ENCODE measurements around the gene G6PC1. TPM values are rescaled to one million over a fixed set of nuclear protein-coding genes. Genes with fewer than 3 reads are reported as not detected.
A peak's percentile ranks its signal among the peaks of the same experiment; 100 is the strongest.

G6PC1 gene
- total RNA-seq, 1 donor, result not detected

DNA sequence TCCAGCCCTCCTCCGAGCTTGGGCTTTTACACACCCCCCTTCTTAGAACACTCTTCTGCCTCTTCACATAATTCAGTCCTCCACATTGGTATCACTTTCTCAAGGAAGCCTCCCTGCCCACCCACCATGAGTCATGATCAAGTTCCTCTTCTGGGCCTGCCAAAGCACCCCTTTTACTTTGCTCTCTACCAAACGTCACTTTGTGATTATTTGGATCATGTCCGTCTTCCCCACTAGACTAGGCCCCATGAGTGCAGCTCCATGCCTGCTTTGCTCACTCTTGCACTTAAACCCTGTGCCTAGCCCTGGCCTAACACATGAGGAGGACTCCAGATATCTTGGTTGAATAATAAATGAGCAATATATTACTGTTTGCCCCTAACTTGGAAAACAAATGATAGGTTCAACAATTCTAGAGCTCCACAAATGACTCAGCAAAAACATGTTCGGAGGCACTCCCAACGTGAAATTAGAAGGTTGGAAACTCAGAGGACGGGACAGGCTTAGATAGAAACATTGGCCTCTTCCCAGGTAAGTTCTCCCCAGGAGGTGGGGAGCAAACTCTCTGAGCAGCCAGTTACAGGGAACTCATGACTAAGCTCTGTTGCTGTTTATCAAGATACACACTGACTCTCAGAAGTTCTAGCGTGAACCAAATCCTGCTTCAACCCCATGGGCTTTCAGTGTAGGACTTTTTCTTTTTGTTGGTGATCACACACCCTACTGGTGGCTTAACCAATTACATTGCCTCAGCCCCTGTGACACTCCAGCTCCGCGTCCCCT, 28.3 kb downstream of the G6PC1 start:
- DNase-seq (ENCODE audit: low read depth), result peak; percentile 94
- TF ChIP-seq, protein P1, sequence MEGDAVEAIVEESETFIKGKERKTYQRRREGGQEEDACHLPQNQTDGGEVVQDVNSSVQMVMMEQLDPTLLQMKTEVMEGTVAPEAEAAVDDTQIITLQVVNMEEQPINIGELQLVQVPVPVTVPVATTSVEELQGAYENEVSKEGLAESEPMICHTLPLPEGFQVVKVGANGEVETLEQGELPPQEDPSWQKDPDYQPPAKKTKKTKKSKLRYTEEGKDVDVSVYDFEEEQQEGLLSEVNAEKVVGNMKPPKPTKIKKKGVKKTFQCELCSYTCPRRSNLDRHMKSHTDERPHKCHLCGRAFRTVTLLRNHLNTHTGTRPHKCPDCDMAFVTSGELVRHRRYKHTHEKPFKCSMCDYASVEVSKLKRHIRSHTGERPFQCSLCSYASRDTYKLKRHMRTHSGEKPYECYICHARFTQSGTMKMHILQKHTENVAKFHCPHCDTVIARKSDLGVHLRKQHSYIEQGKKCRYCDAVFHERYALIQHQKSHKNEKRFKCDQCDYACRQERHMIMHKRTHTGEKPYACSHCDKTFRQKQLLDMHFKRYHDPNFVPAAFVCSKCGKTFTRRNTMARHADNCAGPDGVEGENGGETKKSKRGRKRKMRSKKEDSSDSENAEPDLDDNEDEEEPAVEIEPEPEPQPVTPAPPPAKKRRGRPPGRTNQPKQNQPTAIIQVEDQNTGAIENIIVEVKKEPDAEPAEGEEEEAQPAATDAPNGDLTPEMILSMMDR (IDR thresholded peaks at IDR 0.05; ENCODE audit: insufficient read depth, low read length), result peak; percentile 65
- no peak overlapping the region for H3K4me3 ChIP-seq (ENCODE audit: low read depth, low read length)

DNA sequence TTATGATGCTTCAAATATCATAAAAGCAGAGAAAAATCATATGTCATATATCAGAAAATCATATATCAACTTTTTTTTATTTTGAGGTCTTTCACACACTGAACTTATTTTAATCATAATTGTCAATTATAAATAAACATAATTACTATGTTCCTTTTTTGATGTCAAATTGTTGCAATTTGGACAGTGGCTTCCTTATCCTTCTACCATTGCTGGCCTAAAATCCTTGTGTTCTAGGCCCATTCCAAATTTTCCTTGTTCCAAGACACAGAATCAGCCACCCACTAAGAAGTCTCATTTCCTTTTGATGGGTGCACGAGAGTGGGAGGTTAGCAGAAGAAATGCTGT, 28.9 kb downstream of the G6PC1 start:
- DNase-seq (ENCODE audit: low read depth), result no peak
- TF ChIP-seq, protein P1 (IDR thresholded peaks at IDR 0.05; ENCODE audit: insufficient read depth, low read length), result no peak
- H3K4me3 ChIP-seq (ENCODE audit: low read depth, low read length), result no peak overlapping the region

DNA sequence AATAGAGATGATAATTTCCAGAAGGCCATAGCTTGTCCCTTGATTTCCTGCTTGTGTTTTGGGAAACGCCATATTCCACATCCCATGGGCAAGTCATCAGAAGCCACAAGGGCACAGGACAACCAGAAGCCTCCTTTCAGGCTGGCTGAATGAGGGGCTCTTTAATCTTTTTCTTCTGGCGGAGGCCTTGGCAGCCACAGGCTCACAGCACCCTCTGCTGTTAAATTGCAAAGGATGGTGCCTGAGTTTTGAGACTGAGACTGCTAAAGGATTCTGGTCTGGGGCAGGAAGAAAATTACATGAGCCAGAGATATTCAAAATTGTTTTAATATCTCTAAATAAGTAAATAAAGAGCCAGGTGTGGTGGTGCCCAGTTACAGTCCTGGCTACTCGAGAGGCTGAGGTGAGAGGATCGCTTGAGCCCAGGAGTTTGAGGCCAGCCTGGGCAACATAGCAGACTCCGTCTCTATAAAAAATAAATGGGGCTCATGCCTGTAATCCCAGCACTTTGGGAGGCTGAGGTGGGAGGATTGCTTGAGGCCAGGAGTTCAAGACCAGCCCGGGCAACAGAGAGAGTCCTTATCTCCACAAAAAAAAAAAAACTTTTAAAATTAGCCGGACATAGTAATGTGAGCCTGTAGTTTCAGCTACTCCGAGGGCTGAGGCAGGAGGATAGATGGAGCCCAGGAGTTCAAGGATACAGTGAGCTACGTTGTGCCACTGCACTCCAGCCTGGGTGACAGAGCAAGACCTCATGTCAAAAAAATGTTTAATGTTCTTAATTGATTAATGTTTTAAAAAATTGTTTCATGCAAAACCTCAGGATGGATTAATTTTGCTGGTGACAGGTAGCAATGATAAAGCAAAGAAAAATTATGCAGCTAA, 37.4 kb downstream of the G6PC1 start:
- TF ChIP-seq, protein P1 (IDR thresholded peaks at IDR 0.05; ENCODE audit: insufficient read depth, low read length), result peak; percentile 75
- DNase-seq (ENCODE audit: low read depth), result peak; percentile 78
- H3K4me3 ChIP-seq (ENCODE audit: low read depth, low read length), result no peak overlapping the region

DNA sequence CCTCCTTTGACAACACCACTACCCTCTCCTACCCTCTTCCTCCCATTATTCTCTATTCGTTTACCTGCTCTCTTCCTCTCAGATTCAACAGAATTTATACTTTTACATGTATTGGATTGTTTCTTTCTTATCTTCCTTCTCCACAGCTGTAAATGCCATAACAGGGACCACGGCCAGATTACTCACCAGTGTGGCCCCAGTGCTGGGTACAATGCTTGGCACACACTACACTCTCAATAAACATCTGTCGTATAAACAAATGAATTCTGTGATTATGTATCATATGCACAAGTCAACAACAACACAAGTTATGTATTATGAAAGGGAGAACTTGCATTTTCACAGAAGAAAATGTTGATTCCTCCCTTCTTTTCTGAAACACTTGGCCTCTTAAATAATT, 43.6 kb downstream of the G6PC1 start:
- TF ChIP-seq, protein P1 (IDR thresholded peaks at IDR 0.05; ENCODE audit: insufficient read depth, low read length), result no peak
- DNase-seq (ENCODE audit: low read depth), result peak; percentile 45
- H3K4me3 ChIP-seq (ENCODE audit: low read depth, low read length), result no peak overlapping the region

DNA sequence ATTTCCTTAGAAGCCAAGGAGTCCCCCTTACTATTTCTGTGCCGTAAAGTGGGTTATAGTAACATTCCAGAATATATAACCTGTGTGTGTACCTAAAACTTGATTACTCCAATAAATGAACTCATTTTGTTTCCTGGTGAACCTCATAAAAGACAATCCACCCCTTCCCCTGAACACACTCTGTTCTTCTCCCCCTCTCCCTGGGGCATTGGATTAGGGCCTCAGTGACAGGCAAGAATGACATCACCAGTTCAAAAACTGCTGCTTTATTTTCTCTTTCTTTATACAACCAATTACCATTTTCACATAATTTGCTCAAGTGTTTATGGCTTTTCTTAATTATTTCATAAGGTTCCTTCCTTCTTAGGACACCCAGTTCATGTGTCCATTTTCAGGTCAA, 46.2 kb downstream of the G6PC1 start:
- TF ChIP-seq, protein P1 (IDR thresholded peaks at IDR 0.05; ENCODE audit: insufficient read depth, low read length), result no peak
- DNase-seq (ENCODE audit: low read depth), result no peak
- no peak overlapping the region for H3K4me3 ChIP-seq (ENCODE audit: low read depth, low read length)

DNA sequence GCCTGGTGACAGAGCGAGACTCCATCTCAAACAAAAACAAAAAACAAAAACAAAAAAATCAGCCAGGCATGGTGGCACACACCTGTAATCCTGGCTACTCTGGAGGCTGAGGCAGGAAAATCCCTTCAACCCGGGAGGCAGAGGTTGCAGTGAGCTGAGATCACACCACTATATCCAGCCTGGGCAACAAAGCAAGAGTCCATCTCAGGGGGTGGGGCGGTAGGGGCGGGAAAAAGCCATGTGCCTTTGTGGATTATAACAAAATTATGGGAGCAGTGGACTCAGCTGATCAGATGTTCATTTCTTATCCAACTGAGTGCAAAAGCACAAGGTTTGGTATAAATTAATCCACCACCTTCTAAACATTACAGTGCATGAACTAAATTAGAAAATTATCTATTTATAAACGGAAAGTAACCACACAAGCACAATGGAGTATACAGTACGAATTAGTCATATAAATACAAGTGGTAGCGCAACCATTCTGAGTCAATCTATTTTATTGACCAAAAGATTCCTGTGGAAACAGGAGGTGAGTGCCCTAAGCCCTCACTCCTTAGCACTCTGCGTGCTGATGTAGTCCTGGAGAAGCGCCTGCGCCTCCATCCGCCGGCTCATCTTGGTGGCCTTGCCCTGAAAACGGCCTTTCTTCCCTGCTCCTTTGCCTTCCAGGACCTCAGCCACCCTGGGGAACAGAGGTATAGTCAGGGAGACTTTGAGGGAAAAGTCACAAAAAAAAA, 49.6 kb downstream of the G6PC1 start:
- no peak for DNase-seq (ENCODE audit: low read depth)
- TF ChIP-seq, protein P1 (IDR thresholded peaks at IDR 0.05; ENCODE audit: insufficient read depth, low read length), result no peak
- no peak overlapping the region for H3K4me3 ChIP-seq (ENCODE audit: low read depth, low read length)
